Uterus (tissue), 2 donors: ENCODE results near the gene LRRC37A2.
"Not testable (repeated sequence)": the region's sequence is repeated elsewhere in the genome, so short reads cannot be mapped to it uniquely, and the experiment has no call there.

Source experiments
- POLR2A ChIP-seq, 2 donors: fragments of 450-650 bp; IDR thresholded peaks; one replicate each; pipeline ENCODE4 v1.6.1; 2016; ENCODE audit warnings: antibody characterized with exemption in 2 of 2, mild to moderate bottlenecking in 1 of 2, moderate library complexity in 1 of 2
- TF ChIP-seq, protein P1 (sequence below), 4 experiments: fragments of 200-600 bp in 2 of 4; fragments of 450-650 bp in 2 of 4; sonication (generic) in 2 of 4; IDR thresholded peaks; one replicate each; pipeline ENCODE4 v1.5.1; 2016 to 2019; ENCODE audit warnings: antibody characterized with exemption in 4 of 4, mild to moderate bottlenecking in 2 of 4, moderate library complexity in 1 of 4

DNA sequence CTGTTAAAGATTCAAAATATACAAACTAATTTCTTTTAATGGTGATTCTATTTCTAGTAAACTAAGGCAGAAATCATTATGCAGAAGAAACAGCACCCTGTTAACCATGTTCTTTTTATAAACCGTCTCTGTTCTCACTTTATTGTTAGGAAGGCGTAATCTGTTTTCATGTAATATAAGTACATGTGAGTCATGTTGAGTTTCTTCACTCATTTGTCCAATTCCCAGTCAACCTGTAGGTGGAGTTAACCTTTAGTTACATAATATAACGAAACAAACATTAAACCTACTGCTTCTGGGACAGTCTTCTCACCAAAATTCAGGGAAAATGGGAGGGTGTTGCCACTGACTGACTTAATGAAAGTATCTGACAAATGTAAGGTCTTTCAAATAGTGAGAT, 37.8 kb upstream of the LRRC37A2 start:
- TF ChIP-seq, protein P1, sequence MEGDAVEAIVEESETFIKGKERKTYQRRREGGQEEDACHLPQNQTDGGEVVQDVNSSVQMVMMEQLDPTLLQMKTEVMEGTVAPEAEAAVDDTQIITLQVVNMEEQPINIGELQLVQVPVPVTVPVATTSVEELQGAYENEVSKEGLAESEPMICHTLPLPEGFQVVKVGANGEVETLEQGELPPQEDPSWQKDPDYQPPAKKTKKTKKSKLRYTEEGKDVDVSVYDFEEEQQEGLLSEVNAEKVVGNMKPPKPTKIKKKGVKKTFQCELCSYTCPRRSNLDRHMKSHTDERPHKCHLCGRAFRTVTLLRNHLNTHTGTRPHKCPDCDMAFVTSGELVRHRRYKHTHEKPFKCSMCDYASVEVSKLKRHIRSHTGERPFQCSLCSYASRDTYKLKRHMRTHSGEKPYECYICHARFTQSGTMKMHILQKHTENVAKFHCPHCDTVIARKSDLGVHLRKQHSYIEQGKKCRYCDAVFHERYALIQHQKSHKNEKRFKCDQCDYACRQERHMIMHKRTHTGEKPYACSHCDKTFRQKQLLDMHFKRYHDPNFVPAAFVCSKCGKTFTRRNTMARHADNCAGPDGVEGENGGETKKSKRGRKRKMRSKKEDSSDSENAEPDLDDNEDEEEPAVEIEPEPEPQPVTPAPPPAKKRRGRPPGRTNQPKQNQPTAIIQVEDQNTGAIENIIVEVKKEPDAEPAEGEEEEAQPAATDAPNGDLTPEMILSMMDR (IDR thresholded peaks at IDR 0.05), result not testable (repeated sequence)
- TF ChIP-seq POLR2A (IDR thresholded peaks at IDR 0.05), result not testable (repeated sequence)
